Tibial nerve (tissue), 4 donors: ENCODE data around the gene UGT2B17. TPM values are rescaled to one million over a fixed set of nuclear protein-coding genes. Genes with fewer than 3 reads are reported as not detected.
"Not testable (repeated sequence)": the region's sequence is repeated elsewhere in the genome, so short reads cannot be mapped to it uniquely, and the experiment has no call there.

Experiments
- DNase-seq, 2 donors: peaks; one replicate each; pipeline ENCODE4 v3.0.0-alpha.2; 2019; ENCODE audit warnings: low spot score in 2 of 2
- H3K27ac ChIP-seq, 4 donors: fragments of 200-600 bp; sonication (generic) in 3 of 4; one replicate each; pipeline ENCODE4 v1.5.1; 2017 to 2019; ENCODE audit warnings: mild to moderate bottlenecking in 1 of 4
- H3K27me3 ChIP-seq, 2 donors: fragments of 200-600 bp; sonication (generic) in 1 of 2; one replicate each; pipeline versions ENCODE4 v1.5.1 to v1.6.0; 2017 to 2019
- H3K36me3 ChIP-seq, 3 donors: fragments of 200-600 bp; sonication (generic); one replicate each; pipeline ENCODE4 v1.5.1; 2018 to 2019
- H3K4me1 ChIP-seq, 4 donors: fragments of 200-600 bp; sonication (generic) in 3 of 4; one replicate each; pipeline ENCODE4 v1.5.1; 2017 to 2019
- H3K4me3 ChIP-seq, 4 donors: fragments of 200-600 bp; sonication (generic) in 3 of 4; one replicate each; pipeline ENCODE4 v1.5.1; 2017 to 2019; ENCODE audit warnings: mild to moderate bottlenecking in 1 of 4, moderate library complexity in 1 of 4
- H3K9me3 ChIP-seq, 4 donors: fragments of 200-600 bp; sonication (generic) in 3 of 4; one replicate each; pipeline ENCODE4 v1.5.1; 2017 to 2019
- EP300 ChIP-seq, 2 donors: sonication (generic); formaldehyde crosslinking; IDR thresholded peaks; one replicate each; pipeline ENCODE4 v1.6.1; 2017; ENCODE audit warnings: antibody characterized with exemption in 2 of 2, mild to moderate bottlenecking in 1 of 2
- POLR2A ChIP-seq, 2 donors: fragments of 450-650 bp; IDR thresholded peaks; one replicate each; pipeline ENCODE4 v1.6.1; 2017; ENCODE audit warnings: antibody characterized with exemption in 2 of 2, mild to moderate bottlenecking in 2 of 2, moderate library complexity in 2 of 2
- WGBS, 2 donors: methylation state at CpG; one replicate each; pipeline ENCODE4 v1.1.5; 2018; 5-methylcytosine and 5-hydroxymethylcytosine counted together
- total RNA-seq, 4 donors: library from RNA; depleted of rRNA; stranded (reverse); fragments of >200 nt; gene quantifications; one replicate each; pipeline ENCODE4 v1.1.0, GENCODE V29; 2016
- TF ChIP-seq, protein P1 (sequence below), 5 experiments: fragments of 200-600 bp in 3 of 5; fragments of 450-650 bp in 2 of 5; sonication (generic) in 3 of 5; IDR thresholded peaks; one replicate each; pipeline ENCODE4 v1.5.1; 2016 to 2019; ENCODE audit warnings: antibody characterized with exemption in 5 of 5, mild to moderate bottlenecking in 3 of 5, moderate library complexity in 2 of 5

The UGT2B17 gene
- not detected for total RNA-seq

DNA sequence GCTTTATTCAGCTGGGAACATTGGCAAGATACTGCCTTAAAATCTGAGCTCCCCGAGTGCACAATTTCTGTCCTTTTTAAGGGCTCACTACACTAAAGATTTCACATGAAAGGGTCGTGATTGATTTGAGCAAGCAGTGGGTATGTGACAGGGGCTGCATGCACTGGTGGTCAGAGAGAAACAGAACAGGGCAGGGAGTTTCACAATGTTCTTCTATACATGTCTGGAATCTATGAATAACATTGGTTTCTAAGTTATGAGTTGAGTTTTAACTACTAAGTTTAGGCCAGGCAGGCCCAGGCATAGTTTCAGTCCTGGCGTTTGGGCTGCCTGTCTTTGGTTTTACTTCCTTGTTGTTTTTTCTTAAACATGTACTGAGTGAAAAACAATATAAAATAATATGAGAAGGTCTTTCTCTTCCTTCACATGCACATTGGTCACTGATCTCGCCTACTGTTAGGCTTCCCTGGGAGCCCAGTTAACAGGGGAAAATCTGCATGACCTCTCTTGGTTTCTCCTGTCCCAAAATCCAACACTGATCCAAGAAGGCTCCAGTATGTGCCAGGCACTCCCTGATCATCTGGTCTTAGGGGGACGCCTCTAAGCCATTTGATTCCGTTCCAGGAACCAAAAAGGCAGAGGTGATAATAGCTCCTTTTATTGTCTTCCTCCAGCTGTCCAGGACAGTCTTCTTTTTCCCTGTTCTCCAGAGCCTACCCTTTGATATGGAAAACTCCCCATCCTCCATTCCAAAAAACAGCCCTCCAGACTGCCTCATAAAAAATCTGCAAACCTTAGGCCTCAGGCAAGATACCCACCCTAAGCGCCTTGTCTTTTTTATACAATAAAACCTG is at the start of gene UGT2B17:
UGT2B17 (minus strand) TSS at position 51 of the 854 bp plus-strand sequence. CDS start 7,838 bp downstream, outside the sequence.
- no peak for DNase-seq
- Histone ChIP-seq H3K9me3 (no peaks in the 10 kb centered on the region), H3K4me1 (no peaks in the 10 kb centered on the region), H3K27ac (no peak within 1 kb of the TSS), H3K4me3 (no peak within 1 kb of the TSS), H3K27me3 (no peaks in the 10 kb centered on the region), H3K36me3 (no peaks in the 10 kb centered on the region)
- TF ChIP-seq, protein P1, sequence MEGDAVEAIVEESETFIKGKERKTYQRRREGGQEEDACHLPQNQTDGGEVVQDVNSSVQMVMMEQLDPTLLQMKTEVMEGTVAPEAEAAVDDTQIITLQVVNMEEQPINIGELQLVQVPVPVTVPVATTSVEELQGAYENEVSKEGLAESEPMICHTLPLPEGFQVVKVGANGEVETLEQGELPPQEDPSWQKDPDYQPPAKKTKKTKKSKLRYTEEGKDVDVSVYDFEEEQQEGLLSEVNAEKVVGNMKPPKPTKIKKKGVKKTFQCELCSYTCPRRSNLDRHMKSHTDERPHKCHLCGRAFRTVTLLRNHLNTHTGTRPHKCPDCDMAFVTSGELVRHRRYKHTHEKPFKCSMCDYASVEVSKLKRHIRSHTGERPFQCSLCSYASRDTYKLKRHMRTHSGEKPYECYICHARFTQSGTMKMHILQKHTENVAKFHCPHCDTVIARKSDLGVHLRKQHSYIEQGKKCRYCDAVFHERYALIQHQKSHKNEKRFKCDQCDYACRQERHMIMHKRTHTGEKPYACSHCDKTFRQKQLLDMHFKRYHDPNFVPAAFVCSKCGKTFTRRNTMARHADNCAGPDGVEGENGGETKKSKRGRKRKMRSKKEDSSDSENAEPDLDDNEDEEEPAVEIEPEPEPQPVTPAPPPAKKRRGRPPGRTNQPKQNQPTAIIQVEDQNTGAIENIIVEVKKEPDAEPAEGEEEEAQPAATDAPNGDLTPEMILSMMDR (IDR thresholded peaks at IDR 0.05): no peak
- TF ChIP-seq EP300 (IDR thresholded peaks at IDR 0.05) (no peak), POLR2A (IDR thresholded peaks at IDR 0.05) (no peak)
- WGBS, 2 donors: 65 to 66% methylated on average over 7 of the region's 7 CpGs

DNA sequence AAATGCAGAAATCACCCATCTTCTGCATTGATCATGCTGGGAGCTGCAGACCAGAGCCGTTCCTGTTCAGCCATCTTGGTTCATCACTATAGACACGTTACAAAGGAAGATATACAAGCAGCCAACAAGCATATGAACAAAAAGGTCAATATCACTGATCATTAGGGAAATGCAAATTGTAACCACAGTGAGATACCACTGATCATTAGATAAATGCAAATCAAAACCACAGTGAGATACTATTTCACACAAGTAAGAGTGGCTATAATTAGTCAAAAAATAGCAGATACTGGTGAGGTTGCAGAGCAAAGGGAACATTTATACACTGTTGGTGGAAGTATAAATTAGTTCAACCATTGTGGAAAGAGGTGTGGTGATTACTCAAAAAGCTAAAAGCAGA is 46.6 kb upstream of the UGT2B17 start:
- 81 to 88% methylated on average over 2 of the region's 2 CpGs for WGBS, 2 donors
- not testable (repeated sequence) for H3K4me3 ChIP-seq, H3K9me3 ChIP-seq, H3K4me1 ChIP-seq, DNase-seq, H3K27me3 ChIP-seq, H3K36me3 ChIP-seq, H3K27ac ChIP-seq

DNA sequence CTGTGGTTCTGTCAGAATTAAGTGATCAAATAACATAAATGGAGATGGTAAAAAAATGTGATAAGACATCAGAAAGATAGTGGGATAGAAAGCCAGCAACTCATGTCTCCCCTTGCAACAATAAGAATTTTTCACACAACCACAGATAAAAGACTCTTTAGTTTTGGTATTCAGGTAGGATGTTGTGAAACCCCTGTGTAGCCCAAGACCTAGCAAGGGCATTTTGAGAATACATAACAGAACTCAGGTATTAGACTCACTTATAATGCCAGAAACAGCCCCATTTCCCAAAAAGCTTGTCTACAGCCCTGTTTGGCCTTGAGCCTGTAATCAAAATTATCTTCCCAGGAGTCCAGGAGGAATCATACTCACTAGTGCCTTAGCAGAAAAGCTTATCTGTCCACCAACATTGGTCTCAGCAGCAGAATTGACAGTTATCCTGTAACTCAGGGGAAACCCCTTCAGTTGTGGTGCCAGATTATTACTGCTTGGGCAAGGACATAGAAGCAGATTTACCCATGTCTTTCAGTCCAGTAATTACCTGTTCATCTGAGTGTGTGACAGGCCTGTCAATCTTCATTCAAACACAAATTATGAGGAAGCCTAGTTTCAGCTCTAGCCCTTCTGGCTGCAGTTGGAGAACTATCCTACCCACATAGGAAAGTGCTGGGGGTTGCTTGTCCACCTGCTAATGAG is 41.0 kb upstream of the UGT2B17 start:
- no peaks in the 10 kb centered on the region for H3K4me1 ChIP-seq
- TF ChIP-seq, protein P1 (IDR thresholded peaks at IDR 0.05): no peak
- TF ChIP-seq EP300 (IDR thresholded peaks at IDR 0.05) (no peak), POLR2A (IDR thresholded peaks at IDR 0.05) (no peak)
- H3K27ac ChIP-seq: no peak overlapping the region
- no peaks in the 10 kb centered on the region for H3K27me3 ChIP-seq
- no peak for DNase-seq
- H3K36me3 ChIP-seq: no peaks in the 10 kb centered on the region
- H3K4me3 ChIP-seq: no peak overlapping the region
- no peaks in the 10 kb centered on the region for H3K9me3 ChIP-seq

DNA sequence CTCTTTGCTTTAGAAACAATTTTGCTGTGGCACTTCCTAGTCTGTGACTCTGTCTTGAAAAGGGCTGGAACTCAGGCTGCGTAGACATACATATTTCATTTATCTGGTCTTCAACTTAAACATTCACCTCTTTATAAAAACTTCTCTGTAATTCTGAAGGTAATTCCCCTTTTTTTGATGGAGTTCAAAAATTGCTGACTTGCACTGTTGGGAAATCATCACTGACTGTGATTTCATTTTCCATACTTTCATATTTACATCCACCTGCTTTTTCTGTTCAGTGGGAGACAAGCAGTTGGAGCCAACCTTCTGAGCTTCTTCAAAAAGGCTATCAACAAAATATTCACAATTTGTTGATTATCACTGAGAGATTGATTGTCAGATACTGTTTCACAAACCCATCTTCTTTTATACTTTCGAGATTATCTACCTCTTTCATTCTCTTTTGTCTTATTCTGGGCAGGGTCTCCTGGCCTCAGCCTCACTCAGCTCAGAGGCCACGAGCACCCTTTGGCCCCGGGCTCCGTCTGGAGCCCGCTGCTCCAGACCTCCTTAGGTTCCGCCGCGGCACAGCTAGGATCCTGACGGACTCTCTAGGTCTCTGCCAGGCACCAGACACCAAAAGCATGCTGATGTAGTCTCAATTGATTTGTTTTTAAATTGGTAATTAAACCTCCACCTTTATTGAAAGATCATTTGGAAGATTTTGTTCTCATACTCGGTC is 39.7 kb upstream of the UGT2B17 start:
- no peak overlapping the region for H3K27ac ChIP-seq
- 85 to 92% methylated on average over 11 of the region's 11 CpGs for WGBS, 2 donors
- H3K9me3 ChIP-seq: no peaks in the 10 kb centered on the region
- no peaks in the 10 kb centered on the region for H3K27me3 ChIP-seq
- TF ChIP-seq EP300 (IDR thresholded peaks at IDR 0.05) (no peak), POLR2A (IDR thresholded peaks at IDR 0.05) (no peak)
- TF ChIP-seq, protein P1 (IDR thresholded peaks at IDR 0.05): no peak
- H3K4me3 ChIP-seq: no peak overlapping the region
- H3K4me1 ChIP-seq: no peaks in the 10 kb centered on the region
- DNase-seq: no peak
- no peaks in the 10 kb centered on the region for H3K36me3 ChIP-seq

DNA sequence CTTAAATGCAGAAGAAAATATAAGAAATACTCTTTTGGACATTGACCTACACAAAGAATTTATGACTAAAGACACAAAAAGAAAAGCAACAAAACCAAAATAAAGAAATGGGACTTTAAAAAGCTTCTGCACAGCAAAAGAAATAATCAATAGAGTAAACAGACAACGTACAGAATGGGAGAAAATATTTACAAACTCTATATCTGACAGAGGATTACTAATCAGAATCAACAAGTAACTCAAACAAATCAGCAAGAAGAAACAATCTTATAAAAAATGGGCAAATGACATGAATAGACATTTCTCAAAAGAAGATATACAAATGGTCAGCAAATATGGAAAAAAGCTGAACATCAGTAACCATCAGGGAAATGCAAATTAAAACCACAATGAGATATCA is 37.6 kb upstream of the UGT2B17 start:
- H3K9me3 ChIP-seq: no peaks in the 10 kb centered on the region
- no peaks in the 10 kb centered on the region for H3K27me3 ChIP-seq
- TF ChIP-seq, protein P1 (IDR thresholded peaks at IDR 0.05): no peak
- TF ChIP-seq POLR2A (IDR thresholded peaks at IDR 0.05) (no peak), EP300 (IDR thresholded peaks at IDR 0.05) (no peak)
- H3K36me3 ChIP-seq: no peaks in the 10 kb centered on the region
- no peak overlapping the region for H3K27ac ChIP-seq
- WGBS, 2 donors: 56 to 67% methylated on average over 1 of the region's 1 CpG
- no peaks in the 10 kb centered on the region for H3K4me1 ChIP-seq
- DNase-seq: no peak
- H3K4me3 ChIP-seq: no peak overlapping the region
